OCI-M2 (cell line): Measurements from ENCODE around the gene ADAMTS2.
"Not testable (repeated sequence)": the region's sequence is repeated elsewhere in the genome, so short reads cannot be mapped to it uniquely, and the experiment has no call there.

Experiments
- DNase-seq: peaks from one replicate; lab custom pipeline; 2025; ENCODE audit not compliant: unreplicated experiment; lab: John Stamatoyannopoulos, UW

ADAMTS2 gene

GRCh38 chr5:179221196-179221876 lies 123.9 kb downstream of the ADAMTS2 start:
- no peak for DNase-seq

- no peak for DNase-seq
Observed at GRCh38 chr5:179220716-179221115, 124.5 kb downstream of the ADAMTS2 start.

- DNase-seq: no peak
Observed at GRCh38 chr5:179219661-179220620, 125.3 kb downstream of the ADAMTS2 start.

GRCh38 chr5:179218943-179219330 lies 126.3 kb downstream of the ADAMTS2 start:
- DNase-seq: no peak

GRCh38 chr5:179217956-179218942 lies 127.0 kb downstream of the ADAMTS2 start:
- no peak for DNase-seq

- DNase-seq: no peak
Observed at GRCh38 chr5:179217356-179217755, 127.9 kb downstream of the ADAMTS2 start.

GRCh38 chr5:179216381-179216780 lies 128.9 kb downstream of the ADAMTS2 start:
- DNase-seq: not testable (repeated sequence)

- DNase-seq: no peak
Observed at GRCh38 chr5:179215576-179215975, 129.7 kb downstream of the ADAMTS2 start.

GRCh38 chr5:179214678-179215077 lies 130.6 kb downstream of the ADAMTS2 start:
- DNase-seq: no peak

GRCh38 chr5:179212870-179213269 lies 132.4 kb downstream of the ADAMTS2 start:
- no peak for DNase-seq

- no peak for DNase-seq
Observed at GRCh38 chr5:179211631-179212030, 133.6 kb downstream of the ADAMTS2 start.

GRCh38 chr5:179211068-179211467 lies 134.2 kb downstream of the ADAMTS2 start:
- DNase-seq: no peak

- DNase-seq: no peak
Observed at GRCh38 chr5:179210478-179210877, 134.8 kb downstream of the ADAMTS2 start.

GRCh38 chr5:179209359-179210150 lies 135.7 kb downstream of the ADAMTS2 start:
- no peak for DNase-seq

- no peak for DNase-seq
Observed at GRCh38 chr5:179208706-179209358, 136.4 kb downstream of the ADAMTS2 start.

- no peak for DNase-seq
Observed at GRCh38 chr5:179207920-179208705, 137.1 kb downstream of the ADAMTS2 start.

GRCh38 chr5:179207470-179207869 lies 137.8 kb downstream of the ADAMTS2 start:
- DNase-seq: no peak

- DNase-seq: no peak
Observed at GRCh38 chr5:179206366-179206765, 138.9 kb downstream of the ADAMTS2 start.

- no peak for DNase-seq
Observed at GRCh38 chr5:179205277-179205676, 140.0 kb downstream of the ADAMTS2 start.
